Astrocyte (in vitro differentiated cells and primary cell): ENCODE results near the gene MINDY3. TPM values are rescaled to one million over a fixed set of nuclear protein-coding genes. Genes with fewer than 3 reads are reported as not detected.
"Not testable (repeated sequence)": the region's sequence is repeated elsewhere in the genome, so short reads cannot be mapped to it uniquely, and the experiment has no call there.

ENCODE experiments used
- DNase-seq: peaks from one replicate; pipeline ENCODE4 v3.0.0-alpha.2; 2010; ENCODE audit warnings: low read depth
- FAIRE-seq: peaks from 2 replicates; lab custom pipeline; 2011; peaks lifted over from hg19 to GRCh38; lab: Jason Lieb, UNC
- H2AFZ ChIP-seq: 2 replicates; pipeline ENCODE4 v1.6.0; 2012; ENCODE audit warnings: low read depth, low read length, inconsistent platforms
- H3K27ac ChIP-seq: 2 replicates; pipeline ENCODE4 v1.5.1; 2011; ENCODE audit warnings: low read depth, low read length, inconsistent platforms
- H3K27me3 ChIP-seq: 2 replicates; pipeline ENCODE4 v1.6.0; 2011; ENCODE audit warnings: low read length, inconsistent platforms; ENCODE audit not compliant: insufficient read depth
- H3K36me3 ChIP-seq: 2 replicates; pipeline ENCODE4 v1.5.1; 2011; ENCODE audit warnings: low read length, inconsistent platforms; ENCODE audit not compliant: insufficient read depth
- H3K4me1 ChIP-seq: 2 replicates; pipeline ENCODE4 v1.5.1; 2011; ENCODE audit warnings: low read length, inconsistent platforms; ENCODE audit not compliant: insufficient read depth
- H3K4me2 ChIP-seq: 2 replicates; pipeline ENCODE4 v1.6.0; 2012; ENCODE audit warnings: low read length, inconsistent platforms
- H3K4me3 ChIP-seq: 2 replicates; pipeline ENCODE4 v1.5.1; 2011; ENCODE audit warnings: low read depth, mild to moderate bottlenecking, low read length, inconsistent platforms; ENCODE audit not compliant: insufficient read depth
- H3K79me2 ChIP-seq: 2 replicates; pipeline ENCODE4 v1.6.0; 2012; ENCODE audit warnings: mild to moderate bottlenecking, low read length, inconsistent platforms; ENCODE audit not compliant: insufficient read depth
- H3K9ac ChIP-seq: 2 replicates; pipeline ENCODE4 v1.6.0; 2012; ENCODE audit warnings: mild to moderate bottlenecking, low read length, inconsistent platforms
- H3K9me3 ChIP-seq: 2 replicates; pipeline ENCODE4 v1.5.1; 2012; ENCODE audit warnings: low read depth, mild to moderate bottlenecking, low read length, inconsistent platforms; ENCODE audit not compliant: insufficient read depth
- H4K20me1 ChIP-seq: 2 replicates; pipeline ENCODE4 v1.6.0; 2012; ENCODE audit warnings: low read length, inconsistent platforms; ENCODE audit not compliant: insufficient read depth
- H3K27ac Mint-ChIP-seq: one replicate; pipeline ENCODE4 v1.8.0; 2021; ENCODE audit warnings: mild to moderate bottlenecking, mixed read lengths; ENCODE audit not compliant: unreplicated experiment
- H3K27me3 Mint-ChIP-seq: one replicate; pipeline ENCODE4 v1.8.0; 2021; ENCODE audit warnings: low read depth, mixed read lengths; ENCODE audit not compliant: unreplicated experiment
- H3K36me3 Mint-ChIP-seq: one replicate; pipeline ENCODE4 v1.8.0; 2021; ENCODE audit warnings: low read depth, mixed read lengths; ENCODE audit not compliant: unreplicated experiment
- H3K4me1 Mint-ChIP-seq: one replicate; pipeline ENCODE4 v1.8.0; 2021; ENCODE audit warnings: low read depth, mixed read lengths; ENCODE audit not compliant: unreplicated experiment
- H3K4me3 Mint-ChIP-seq: one replicate; pipeline ENCODE4 v1.8.0; 2021; ENCODE audit warnings: mild to moderate bottlenecking, moderate library complexity, mixed read lengths; ENCODE audit not compliant: unreplicated experiment
- H3K9me3 Mint-ChIP-seq: one replicate; pipeline ENCODE4 v1.8.0; 2021; ENCODE audit warnings: mild to moderate bottlenecking, mixed read lengths; ENCODE audit not compliant: unreplicated experiment
- EZH2 ChIP-seq: IDR thresholded peaks from 2 replicates; pipeline ENCODE4 v1.6.1; 2012; ENCODE audit warnings: mild to moderate bottlenecking, low read length, inconsistent platforms; ENCODE audit not compliant: insufficient read depth
- total RNA-seq: library from RNA; stranded (reverse); gene quantifications from 2 replicates; pipeline ENCODE4 v1.2.1, GENCODE V29; 2021
- TF ChIP-seq, protein P1 (sequence below): IDR thresholded peaks from 2 replicates; pipeline ENCODE4 v1.5.1; 2011; ENCODE audit warnings: low read depth, mild to moderate bottlenecking, inconsistent platforms, low read length, moderate library complexity; ENCODE audit not compliant: insufficient read depth

The MINDY3 gene
- total RNA-seq, 1 donor from 2014 or later, result 28.4 TPM

GRCh38 chr10:15780353-15781135 is 79.8 kb downstream of the MINDY3 start:
- no peak for TF ChIP-seq EZH2
- TF ChIP-seq, protein P1, sequence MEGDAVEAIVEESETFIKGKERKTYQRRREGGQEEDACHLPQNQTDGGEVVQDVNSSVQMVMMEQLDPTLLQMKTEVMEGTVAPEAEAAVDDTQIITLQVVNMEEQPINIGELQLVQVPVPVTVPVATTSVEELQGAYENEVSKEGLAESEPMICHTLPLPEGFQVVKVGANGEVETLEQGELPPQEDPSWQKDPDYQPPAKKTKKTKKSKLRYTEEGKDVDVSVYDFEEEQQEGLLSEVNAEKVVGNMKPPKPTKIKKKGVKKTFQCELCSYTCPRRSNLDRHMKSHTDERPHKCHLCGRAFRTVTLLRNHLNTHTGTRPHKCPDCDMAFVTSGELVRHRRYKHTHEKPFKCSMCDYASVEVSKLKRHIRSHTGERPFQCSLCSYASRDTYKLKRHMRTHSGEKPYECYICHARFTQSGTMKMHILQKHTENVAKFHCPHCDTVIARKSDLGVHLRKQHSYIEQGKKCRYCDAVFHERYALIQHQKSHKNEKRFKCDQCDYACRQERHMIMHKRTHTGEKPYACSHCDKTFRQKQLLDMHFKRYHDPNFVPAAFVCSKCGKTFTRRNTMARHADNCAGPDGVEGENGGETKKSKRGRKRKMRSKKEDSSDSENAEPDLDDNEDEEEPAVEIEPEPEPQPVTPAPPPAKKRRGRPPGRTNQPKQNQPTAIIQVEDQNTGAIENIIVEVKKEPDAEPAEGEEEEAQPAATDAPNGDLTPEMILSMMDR, result no peak
- no peaks in the 10 kb centered on the region for H3K79me2 ChIP-seq

DNA sequence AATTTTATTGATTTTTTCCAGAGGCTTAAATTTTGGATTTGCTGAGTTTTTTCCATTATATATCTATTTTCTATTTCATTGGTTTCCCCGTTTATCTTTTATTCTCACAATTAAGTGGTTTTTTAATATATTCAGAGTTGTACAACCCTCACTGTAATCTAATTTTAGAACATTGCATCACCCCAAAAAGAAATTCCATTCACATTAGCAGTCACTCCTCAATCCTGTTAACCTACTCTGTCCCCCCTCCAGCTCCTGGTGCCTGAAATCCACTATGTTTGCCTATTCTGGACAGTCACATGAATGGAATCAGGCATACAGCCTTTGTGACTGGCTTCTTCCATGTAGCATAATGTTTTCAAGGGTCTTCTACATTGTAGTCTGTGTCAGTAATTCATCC is 84.8 kb downstream of the MINDY3 start:
- Mint-ChIP-seq H3K4me1 (peaks cover 11% of the 10 kb centered on the region), H3K27ac (peak overlapping the region; percentile 88), H3K27me3 (no peaks in the 10 kb centered on the region), H3K9me3 (peaks cover 2% of the 10 kb centered on the region), H3K36me3 (peaks cover 18% of the 10 kb centered on the region), H3K4me3 (peak overlapping the region; percentile 55)
- peak overlapping the region; percentile 23 for H3K4me2 ChIP-seq
- no peak overlapping the region for H3K4me3 ChIP-seq
- TF ChIP-seq, protein P1, result no peak
- no peak for TF ChIP-seq EZH2
- H4K20me1 ChIP-seq, result no peaks in the 10 kb centered on the region
- no peak overlapping the region for H2AFZ ChIP-seq
- no peaks in the 10 kb centered on the region for H3K27me3 ChIP-seq
- peak overlapping the region; percentile 18 for H3K27ac ChIP-seq
- no peaks in the 10 kb centered on the region for H3K4me1 ChIP-seq
- H3K9ac ChIP-seq, result no peak overlapping the region
- FAIRE-seq (no peak), DNase-seq (peak; percentile 86)
- no peaks in the 10 kb centered on the region for H3K79me2 ChIP-seq
- H3K9me3 ChIP-seq, result no peaks in the 10 kb centered on the region
- H3K36me3 ChIP-seq, result peaks cover 14% of the 10 kb centered on the region

More at GRCh38 chr10:15780353-15781135, 79.8 kb downstream of the MINDY3 start:
- H3K9ac ChIP-seq, result no peak overlapping the region
- no peaks in the 10 kb centered on the region for H3K4me1 ChIP-seq
- H3K27ac ChIP-seq, result no peak overlapping the region
- peaks cover 12% of the 10 kb centered on the region for H3K4me1 Mint-ChIP-seq
- DNase-seq, result peak; percentile 4
- H3K4me3 ChIP-seq, result no peak overlapping the region
- H3K9me3 Mint-ChIP-seq, result peaks cover 2% of the 10 kb centered on the region
- H3K36me3 ChIP-seq, result peaks cover 14% of the 10 kb centered on the region
- H3K9me3 ChIP-seq, result no peaks in the 10 kb centered on the region
- peaks cover 21% of the 10 kb centered on the region for H3K36me3 Mint-ChIP-seq
- H4K20me1 ChIP-seq, result no peaks in the 10 kb centered on the region
- H3K4me2 ChIP-seq, result no peak overlapping the region
- no peaks in the 10 kb centered on the region for H3K27me3 Mint-ChIP-seq
- H3K27ac Mint-ChIP-seq, result no peak overlapping the region
- H2AFZ ChIP-seq, result no peak overlapping the region
- no peak overlapping the region for H3K4me3 Mint-ChIP-seq
- no peak for FAIRE-seq
- H3K27me3 ChIP-seq, result no peaks in the 10 kb centered on the region

DNA sequence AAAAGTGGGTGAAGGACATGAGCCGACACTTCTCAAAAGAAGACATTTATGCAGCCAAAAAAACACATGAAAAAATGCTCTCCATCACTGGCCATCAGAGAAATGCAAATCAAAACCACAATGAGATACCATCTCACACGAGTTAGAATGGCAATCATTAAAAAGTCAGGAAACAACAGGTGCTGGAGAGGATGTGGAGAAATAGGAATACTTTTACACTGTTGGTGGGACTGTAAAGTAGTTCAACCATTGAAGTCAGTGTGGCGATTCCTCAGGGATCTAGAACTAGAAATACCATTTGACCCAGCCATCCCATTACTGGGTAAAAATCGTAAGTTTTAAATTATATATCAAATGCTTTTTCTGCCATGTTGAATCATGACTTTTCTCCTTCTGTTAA is 85.8 kb downstream of the MINDY3 start:
- H3K4me3 Mint-ChIP-seq, H3K4me3 ChIP-seq, H3K79me2 ChIP-seq, H3K4me1 ChIP-seq, H3K27ac ChIP-seq, FAIRE-seq, H3K9me3 Mint-ChIP-seq, H4K20me1 ChIP-seq, H3K27me3 ChIP-seq, H2AFZ ChIP-seq, H3K27ac Mint-ChIP-seq, H3K9me3 ChIP-seq, DNase-seq, H3K27me3 Mint-ChIP-seq, H3K9ac ChIP-seq, H3K4me2 ChIP-seq: not testable (repeated sequence)
- peaks cover 11% of the 10 kb centered on the region for H3K36me3 ChIP-seq
- H3K4me1 Mint-ChIP-seq, result peaks cover 11% of the 10 kb centered on the region
- H3K36me3 Mint-ChIP-seq, result peaks cover 18% of the 10 kb centered on the region
